GM10847 (cell line): ENCODE results near the gene DUSP6.

ENCODE experiments used
- POLR2A ChIP-seq: IDR thresholded peaks from 2 replicates; pipeline ENCODE4 v1.6.1; 2011; ENCODE audit not compliant: insufficient read length; ENCODE audit errors: extremely low read depth

The DUSP6 gene

GRCh38 chr12:89352492-89353187, at the start of gene DUSP6:
DUSP6 (minus strand) TSS chr12:89352501; CDS start chr12:89352039, 462 bp downstream.
- no peak for TF ChIP-seq POLR2A

GRCh38 chr12:89401433-89402058, 49.2 kb upstream of the DUSP6 start:
- TF ChIP-seq POLR2A = no peak

GRCh38 chr12:89400415-89400814, 48.1 kb upstream of the DUSP6 start:
- no peak for TF ChIP-seq POLR2A

GRCh38 chr12:89395712-89396111, 43.4 kb upstream of the DUSP6 start:
- no peak for TF ChIP-seq POLR2A

- TF ChIP-seq POLR2A = no peak
Observed at GRCh38 chr12:89393551-89394121, 41.3 kb upstream of the DUSP6 start.

- TF ChIP-seq POLR2A = no peak
Observed at GRCh38 chr12:89392391-89392790, 40.1 kb upstream of the DUSP6 start.

- no peak for TF ChIP-seq POLR2A
Observed at GRCh38 chr12:89391726-89392336, 39.5 kb upstream of the DUSP6 start.

- no peak for TF ChIP-seq POLR2A
Observed at GRCh38 chr12:89390802-89391673, 38.7 kb upstream of the DUSP6 start.

- no peak for TF ChIP-seq POLR2A
Observed at GRCh38 chr12:89389755-89390661, 37.7 kb upstream of the DUSP6 start.

- TF ChIP-seq POLR2A = no peak
Observed at GRCh38 chr12:89386138-89386537, 33.8 kb upstream of the DUSP6 start.

- TF ChIP-seq POLR2A = no peak
Observed at GRCh38 chr12:89384807-89385206, 32.5 kb upstream of the DUSP6 start.

GRCh38 chr12:89384050-89384758, 31.9 kb upstream of the DUSP6 start:
- no peak for TF ChIP-seq POLR2A

- no peak for TF ChIP-seq POLR2A
Observed at GRCh38 chr12:89383235-89384049, 31.1 kb upstream of the DUSP6 start.
